K562 (cell line): ENCODE measurements around the gene PLEKHA1. TPM values are rescaled to one million over a fixed set of nuclear protein-coding genes. Genes with fewer than 3 reads are reported as not detected.

ENCODE experiments used
- HNRNPUL1 ChIP-seq: fragments of 200-400 bp; formaldehyde crosslinking; IDR thresholded peaks from 2 replicates; pipeline ENCODE4 v1.6.1; 2017; ENCODE audit warnings: low read length
- NR3C1 ChIP-seq: sonication (generic); formaldehyde crosslinking; IDR thresholded peaks from 2 replicates; pipeline ENCODE4 v1.8.1; 2022; ENCODE audit warnings: missing genetic modification reagents
- TAF1 ChIP-seq: IDR thresholded peaks from 2 replicates; pipeline ENCODE4 v1.6.1; 2011; ENCODE audit warnings: mild to moderate bottlenecking, low read length, moderate library complexity; ENCODE audit not compliant: insufficient read depth, control insufficient read depth, severe bottlenecking; ENCODE audit errors: extremely low read depth
- THRA ChIP-seq: fragments of 450-650 bp; IDR thresholded peaks from 2 replicates; pipeline ENCODE4 v1.6.1; 2017; ENCODE audit warnings: mild to moderate bottlenecking, moderate library complexity
- ZBTB17 ChIP-seq: fragments of 450-650 bp; formaldehyde crosslinking; IDR thresholded peaks from 2 replicates; pipeline ENCODE4 v1.4.0; 2020; ENCODE audit warnings: mild to moderate bottlenecking
- ZNF407 ChIP-seq: fragments of 450-650 bp; IDR thresholded peaks from 2 replicates; pipeline ENCODE4 v1.6.1; 2016; ENCODE audit warnings: low read depth
- polyA plus RNA-seq, 8 experiments: library from polyadenylated mRNA; depleted of rRNA in 4 of 8; stranded (reverse) in 5 of 8; unstranded in 3 of 8; fragments of >200 nt; fragmentation: Nextera tagmentation in 2 of 8; fragmentation: Illumina TruSeq in 1 of 8; extraction: Ambion mirVana in 2 of 8; extraction: Trizol in 1 of 8; gene quantifications; 2 replicates each; pipeline versions ENCODE4 v1.2.1 to v1.2.3, GENCODE V29; 2011 to 2014; ENCODE audit warnings: inconsistent platforms in 1 of 8, missing spikeins in 1 of 8
- total RNA-seq, 7 experiments: library from RNA; depleted of rRNA in 6 of 7; stranded (reverse); fragments of >200 nt in 6 of 7; fragmentation: Illumina TruSeq in 2 of 7; extraction: Trizol in 2 of 7; gene quantifications; 2 replicates each; pipeline versions ENCODE4 v1.2.1 to v1.2.3, GENCODE V29; 2011 to 2021; ENCODE audit warnings: low replicate concordance in 1 of 7

Gene PLEKHA1
- total and polyA plus RNA-seq, 9 of the 15 experiments (the other 6 are each of a cell fraction or from before 2014, with no cell fraction given) = 0.05 to 4.7 (median 1.0) TPM

- no peak for TF ChIP-seq ZNF407
- TF ChIP-seq TAF1 = no peak
- TF ChIP-seq NR3C1 (CRISPR knock-in tag) = no peak
- no peak for TF ChIP-seq HNRNPUL1
- no peak for TF ChIP-seq THRA
- no peak for TF ChIP-seq ZBTB17 (CRISPR knock-in tag)
Observed at GRCh38 chr10:122404576-122404975, 30.1 kb downstream of the PLEKHA1 start (continued).
